Activated naive CD8-positive, alpha-beta T cell treated with anti-CD3 and anti-CD28 coated beads, Interleukin-2, amount 10 ng/mL, durations not matched to agents 7 days and 5 days (primary cell): ENCODE measurements around the gene CA14. TPM values are rescaled to one million over a fixed set of nuclear protein-coding genes. Genes with fewer than 3 reads are reported as not detected.
A peak's percentile ranks its signal among the peaks of the same experiment; 100 is the strongest.

Experiments used
- ATAC-seq: fragments of 150-1000 bp; cut with Tn5 transposase; one replicate; pipeline ENCODE4 v1.10.0; 2021; ENCODE audit warnings: low read depth, moderate library complexity
- POLR2A ChIA-PET: fragments of 350-600 bp; sonication (Branson Sonifier 250); formaldehyde crosslinking; loops from one replicate; lab custom pipeline; 2021; ENCODE audit warnings: antibody characterized with exemption; lab: Charles Lee
- DNase-seq: peaks from one replicate; pipeline ENCODE4 v3.0.0; 2021
- H3K27ac Mint-ChIP-seq: one replicate; pipeline ENCODE4 v1.8.0; 2022; ENCODE audit warnings: mild to moderate bottlenecking, mixed read lengths
- H3K27me3 Mint-ChIP-seq: one replicate; pipeline ENCODE4 v1.8.0; 2022; ENCODE audit warnings: mild to moderate bottlenecking, moderate library complexity, mixed read lengths
- H3K36me3 Mint-ChIP-seq: one replicate; pipeline ENCODE4 v1.8.0; 2021; ENCODE audit warnings: mild to moderate bottlenecking, mixed read lengths
- H3K4me1 Mint-ChIP-seq: one replicate; pipeline ENCODE4 v1.8.0; 2021; ENCODE audit warnings: mixed read lengths
- H3K4me3 Mint-ChIP-seq: one replicate; pipeline ENCODE4 v1.8.0; 2022; ENCODE audit warnings: mild to moderate bottlenecking, moderate library complexity, mixed read lengths
- H3K9me3 Mint-ChIP-seq: one replicate; pipeline ENCODE4 v1.8.0; 2021; ENCODE audit warnings: mixed read lengths
- total RNA-seq, 2 experiments: library from RNA; stranded (reverse); gene quantifications; one replicate each; pipeline ENCODE4 v1.2.3, GENCODE V29; 2021

Gene CA14
- total RNA-seq, 2 experiments from 2014 or later, result not detected

DNA sequence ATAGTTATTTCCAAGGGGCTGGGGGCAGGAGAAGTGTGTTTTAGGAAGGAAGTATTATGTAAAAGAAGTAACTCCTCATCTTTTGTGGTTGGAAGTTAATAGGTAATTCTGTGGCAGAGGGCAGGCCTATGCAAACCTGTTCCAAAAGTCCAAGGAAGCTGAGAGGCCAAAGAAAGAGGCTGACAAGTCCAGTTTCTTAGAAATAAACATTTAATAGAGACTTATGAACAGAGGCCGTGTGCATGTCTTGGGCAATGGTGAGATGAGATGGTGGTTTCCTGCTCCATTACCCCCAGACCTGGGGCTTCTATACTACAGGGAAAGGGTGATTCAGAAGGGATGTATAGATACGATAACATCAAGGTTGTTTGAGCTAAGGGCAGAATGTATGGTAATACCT is 7.6 kb upstream of the CA14 start:
- POLR2A ChIA-PET, result no interaction called here
- Mint-ChIP-seq H3K36me3 (no peaks in the 10 kb centered on the region), H3K4me3 (no peak overlapping the region), H3K27me3 (peaks cover 23% of the 10 kb centered on the region), H3K9me3 (no peaks in the 10 kb centered on the region), H3K4me1 (no peaks in the 10 kb centered on the region), H3K27ac (no peak overlapping the region)
- DNase-seq (no peak), ATAC-seq (no peak)

DNA sequence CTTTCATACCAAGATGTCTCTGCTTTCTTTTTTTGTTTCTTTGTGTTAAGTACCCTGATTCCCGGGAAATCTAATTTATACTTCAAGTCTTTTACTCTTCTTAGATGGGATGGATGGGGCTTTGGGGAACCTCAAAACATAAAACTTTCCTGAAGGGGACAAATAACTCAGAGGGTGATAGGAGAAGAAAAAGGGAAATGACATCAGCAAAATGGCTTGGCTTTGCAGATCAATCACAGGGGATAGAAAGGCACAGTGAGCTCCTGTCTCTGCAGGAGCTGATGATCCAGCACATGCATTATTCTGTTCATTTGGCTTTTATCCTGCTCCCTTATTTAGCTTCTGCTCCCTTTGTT is 1.4 kb upstream of the CA14 start:
- Mint-ChIP-seq H3K27me3 (peaks cover 52% of the 10 kb centered on the region), H3K4me1 (peaks cover 15% of the 10 kb centered on the region), H3K9me3 (no peaks in the 10 kb centered on the region), H3K27ac (no peak overlapping the region), H3K4me3 (peak overlapping the region; percentile 71), H3K36me3 (no peaks in the 10 kb centered on the region)
- DNase-seq (no peak), ATAC-seq (no peak)
- POLR2A ChIA-PET, result interaction anchor here (1.0 to 2.1 kb wide), 5 partner anchors 13 to 259 kb away, joined by 3 to 7 read pairs (median 4); partner anchors contain the start of genes APH1A, FALEC and RPRD2

DNA sequence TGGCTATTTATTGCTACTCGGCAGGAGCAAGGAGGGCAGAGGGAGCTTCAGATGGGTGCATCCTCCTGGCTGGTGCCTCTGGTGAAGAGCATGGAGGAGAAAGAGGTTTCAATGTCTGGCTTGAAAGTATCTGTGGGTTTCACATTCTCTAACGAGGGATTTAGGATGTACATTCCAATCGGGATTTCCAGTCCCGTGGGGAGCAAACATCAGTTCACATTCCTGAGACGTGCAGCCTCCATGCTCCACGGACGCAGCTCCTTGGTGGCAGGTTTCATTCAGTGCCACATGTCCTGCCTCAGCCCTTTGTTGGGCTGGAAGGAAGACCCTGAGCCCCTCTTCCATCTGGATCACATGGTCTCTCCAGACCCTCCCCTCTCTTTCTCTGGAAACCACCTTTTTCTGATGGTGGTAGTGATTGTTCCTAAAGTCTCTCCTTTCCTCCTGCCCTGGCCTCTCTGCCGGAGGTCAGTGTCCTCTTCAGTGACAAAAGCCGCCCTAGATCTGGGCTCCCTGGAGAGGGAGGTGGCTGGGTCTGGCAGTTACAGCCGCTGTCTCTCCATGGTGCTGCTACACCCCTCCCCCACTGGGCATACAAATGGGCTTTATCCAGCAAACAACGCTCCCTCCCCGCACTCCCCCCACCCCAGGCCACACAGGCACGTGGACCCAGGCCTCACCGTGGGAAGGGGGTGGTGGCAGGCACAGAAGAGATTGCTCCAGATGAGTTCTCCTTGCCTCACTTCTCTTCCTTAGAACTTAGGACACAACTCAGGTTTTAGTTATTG is 826 bp upstream of the CA14 start:
- H3K4me3 Mint-ChIP-seq, result no peak overlapping the region

DNA sequence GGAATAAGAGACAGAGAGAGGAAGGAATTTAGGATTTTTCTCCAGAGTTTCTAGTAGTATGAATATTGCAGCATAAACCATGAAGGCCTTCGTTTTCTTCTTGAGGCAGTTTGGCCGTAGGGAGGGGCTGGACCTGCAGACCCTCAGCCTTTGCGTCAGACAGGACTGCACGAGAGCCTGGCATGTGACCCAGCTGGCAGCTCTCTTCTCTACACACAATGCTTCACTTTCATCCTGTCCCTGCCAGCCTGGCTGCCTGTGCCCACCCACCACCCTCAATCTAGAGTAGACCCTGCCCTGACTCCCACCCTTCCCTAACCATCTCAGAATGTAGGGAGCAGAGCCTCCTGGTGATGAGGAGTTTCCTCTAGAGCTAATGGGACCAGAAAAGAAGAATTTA is 1.6 kb downstream of the CA14 start:
- no peak for ATAC-seq

More for the DNA sequence above, 826 bp upstream of the CA14 start:
- no peaks in the 10 kb centered on the region for H3K9me3 Mint-ChIP-seq
- H3K4me1 Mint-ChIP-seq, result peaks cover 15% of the 10 kb centered on the region
- DNase-seq (no peak), ATAC-seq (no peak)
- no peak overlapping the region for H3K27ac Mint-ChIP-seq
- POLR2A ChIA-PET, result interaction anchor here (1.0 to 2.1 kb wide), 5 partner anchors 12 to 258 kb away, joined by 3 to 7 read pairs (median 4); partner anchors contain the start of genes APH1A, FALEC and RPRD2
- H3K36me3 Mint-ChIP-seq, result no peaks in the 10 kb centered on the region
- peaks cover 51% of the 10 kb centered on the region for H3K27me3 Mint-ChIP-seq

DNA sequence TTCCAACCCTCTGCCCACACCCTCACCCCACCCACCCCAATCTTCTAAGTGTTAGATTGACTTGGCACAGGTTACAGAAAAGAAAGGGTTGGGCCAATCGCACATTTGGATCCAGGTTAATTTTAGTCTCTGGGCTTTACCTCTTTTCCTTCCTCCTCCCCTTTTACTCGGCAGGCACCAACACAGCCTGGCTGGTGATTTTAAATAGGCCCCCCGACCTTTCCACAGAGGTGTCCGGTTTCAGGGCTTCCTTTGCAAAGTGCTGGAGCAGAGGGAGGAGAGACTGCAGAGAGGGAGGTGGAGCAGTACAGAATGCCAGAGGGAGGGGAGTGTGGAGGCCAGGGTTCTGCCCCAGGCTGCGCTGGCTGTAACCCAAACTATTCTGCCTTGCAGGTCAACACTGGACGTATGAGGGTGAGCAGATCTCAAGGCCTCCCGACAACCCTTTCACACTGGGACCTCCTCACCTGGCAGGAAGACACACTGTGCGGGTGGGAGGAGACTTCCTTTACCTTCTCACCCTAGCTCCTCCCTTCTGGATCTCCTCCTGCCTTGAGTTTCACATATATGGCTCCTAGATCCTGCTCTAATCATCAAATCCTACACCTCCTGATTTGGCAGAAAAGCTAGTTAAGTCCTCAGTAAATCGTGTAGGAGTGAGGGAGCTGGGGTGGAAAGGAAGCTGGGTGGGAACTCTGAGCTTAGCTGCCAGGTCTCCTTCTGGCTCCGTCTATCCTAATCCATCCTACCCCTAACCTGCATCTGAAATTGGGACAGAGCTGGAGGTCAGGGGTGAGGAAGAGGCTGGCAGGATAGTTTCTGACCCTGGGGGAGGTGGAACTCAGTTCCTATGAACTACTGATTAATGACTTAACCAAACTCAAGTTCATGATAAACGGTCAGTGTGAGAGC is 2.4 kb downstream of the CA14 start:
- POLR2A ChIA-PET, result interaction anchor here (0.6 to 0.9 kb wide), 2 partner anchors 26 to 254 kb away, joined by 3 read pairs; no protein-coding TSS in a partner anchor
- no peak overlapping the region for H3K27ac Mint-ChIP-seq
- peaks cover 21% of the 10 kb centered on the region for H3K4me1 Mint-ChIP-seq
- no peak for DNase-seq
- H3K27me3 Mint-ChIP-seq, result peaks cover 46% of the 10 kb centered on the region
- H3K4me3 Mint-ChIP-seq, result no peak overlapping the region
- no peaks in the 10 kb centered on the region for H3K36me3 Mint-ChIP-seq
- ATAC-seq, result no peak
- H3K9me3 Mint-ChIP-seq, result no peaks in the 10 kb centered on the region

More for the DNA sequence above, 1.6 kb downstream of the CA14 start:
- DNase-seq, result no peak
- POLR2A ChIA-PET, result no interaction called here
- Mint-ChIP-seq H3K4me3 (no peak overlapping the region), H3K36me3 (no peaks in the 10 kb centered on the region), H3K27me3 (peaks cover 46% of the 10 kb centered on the region), H3K9me3 (no peaks in the 10 kb centered on the region), H3K27ac (no peak overlapping the region), H3K4me1 (peaks cover 21% of the 10 kb centered on the region)

DNA sequence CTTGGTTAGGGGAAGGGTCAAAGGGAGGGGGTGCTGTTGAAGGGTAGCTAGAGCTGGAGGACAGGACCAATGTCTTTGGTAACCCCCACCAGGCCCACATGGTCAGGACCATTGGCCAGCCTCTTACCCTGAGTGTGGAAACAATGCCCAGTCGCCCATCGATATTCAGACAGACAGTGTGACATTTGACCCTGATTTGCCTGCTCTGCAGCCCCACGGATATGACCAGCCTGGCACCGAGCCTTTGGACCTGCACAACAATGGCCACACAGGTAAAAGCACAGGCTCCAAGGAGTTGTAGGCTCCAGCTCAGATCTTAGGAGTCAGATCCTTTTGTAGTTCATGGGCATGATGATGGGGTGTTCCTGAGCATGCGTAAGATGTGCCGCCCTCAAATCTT is 3.8 kb downstream of the CA14 start:
- Mint-ChIP-seq H3K27ac (no peak overlapping the region), H3K4me1 (peaks cover 18% of the 10 kb centered on the region), H3K36me3 (peaks cover 8% of the 10 kb centered on the region), H3K4me3 (no peak overlapping the region), H3K9me3 (no peaks in the 10 kb centered on the region), H3K27me3 (peaks cover 40% of the 10 kb centered on the region)
- ATAC-seq (no peak), DNase-seq (no peak)
- POLR2A ChIA-PET, result interaction anchor here (0.6 to 0.9 kb wide), 2 partner anchors 26 to 185 kb away, joined by 3 to 5 read pairs; partner anchors contain the start of gene ANP32E

DNA sequence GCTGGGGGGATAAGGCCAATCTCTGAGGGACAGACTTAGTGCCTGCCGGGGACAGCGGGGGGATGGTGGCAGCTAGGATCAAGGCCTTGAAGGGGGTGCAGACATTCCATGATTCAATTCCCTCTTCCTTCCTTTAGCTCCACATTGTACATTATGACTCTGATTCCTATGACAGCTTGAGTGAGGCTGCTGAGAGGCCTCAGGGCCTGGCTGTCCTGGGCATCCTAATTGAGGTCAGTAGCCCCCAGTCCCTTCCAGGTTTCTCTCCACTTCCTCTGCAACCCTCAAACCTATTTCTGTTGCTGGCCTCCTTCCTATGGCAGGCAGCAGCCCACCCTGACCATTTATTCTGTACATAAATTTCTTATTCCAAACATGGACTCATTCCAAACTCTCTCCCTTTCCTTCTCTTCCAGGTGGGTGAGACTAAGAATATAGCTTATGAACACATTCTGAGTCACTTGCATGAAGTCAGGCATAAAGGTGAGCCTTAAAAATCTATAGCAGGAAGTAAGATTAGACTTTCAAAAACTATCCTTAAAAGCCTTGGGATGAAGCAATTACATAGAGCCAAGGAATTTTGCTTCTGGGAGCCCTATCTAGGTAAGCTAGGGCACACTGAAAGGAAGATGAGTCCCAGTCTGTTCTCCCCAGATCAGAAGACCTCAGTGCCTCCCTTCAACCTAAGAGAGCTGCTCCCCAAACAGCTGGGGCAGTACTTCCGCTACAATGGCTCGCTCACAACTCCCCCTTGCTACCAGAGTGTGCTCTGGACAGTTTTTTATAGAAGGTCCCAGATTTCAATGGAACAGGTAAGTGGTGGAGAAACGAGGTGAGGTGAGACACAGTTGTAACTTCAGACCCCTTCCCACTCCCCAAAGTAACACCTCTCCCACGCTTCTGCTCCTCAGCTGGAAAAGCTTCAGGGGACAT is 5.1 kb downstream of the CA14 start:
- H3K27ac Mint-ChIP-seq, result no peak overlapping the region
- no peak for ATAC-seq

DNA sequence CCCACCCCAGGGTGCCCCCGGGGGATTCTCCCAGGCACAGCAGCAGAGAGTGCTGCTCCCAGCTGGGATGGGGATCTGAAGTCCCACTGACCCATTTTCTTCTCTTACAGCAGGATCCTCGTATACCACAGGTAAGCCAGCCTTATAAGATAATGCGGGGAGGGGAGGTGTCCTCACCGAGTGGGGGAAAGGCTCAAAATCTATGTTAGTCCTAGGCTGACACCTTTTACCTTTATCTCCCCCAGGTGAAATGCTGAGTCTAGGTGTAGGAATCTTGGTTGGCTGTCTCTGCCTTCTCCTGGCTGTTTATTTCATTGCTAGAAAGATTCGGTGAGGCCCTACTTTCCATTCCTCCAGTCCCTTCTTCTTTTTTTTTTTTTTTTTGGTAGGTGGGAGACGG is 6.0 kb downstream of the CA14 start:
- H3K27ac Mint-ChIP-seq, result no peak overlapping the region
- POLR2A ChIA-PET, result interaction anchor here (0.7 to 1.4 kb wide), 3 partner anchors 10 to 935 kb away, joined by 3 to 5 read pairs (median 3); partner anchors contain the start of gene C1orf54

More for the DNA sequence above, 5.1 kb downstream of the CA14 start:
- Mint-ChIP-seq H3K9me3 (no peaks in the 10 kb centered on the region), H3K4me3 (no peak overlapping the region), H3K4me1 (peaks cover 19% of the 10 kb centered on the region), H3K36me3 (peaks cover 16% of the 10 kb centered on the region), H3K27me3 (peaks cover 27% of the 10 kb centered on the region)
- no peak for DNase-seq
- POLR2A ChIA-PET, result interaction anchor here (0.9 to 1.4 kb wide), 4 partner anchors 8 to 936 kb away, joined by 3 read pairs; partner anchors contain the start of genes C1orf54 and RPRD2

DNA sequence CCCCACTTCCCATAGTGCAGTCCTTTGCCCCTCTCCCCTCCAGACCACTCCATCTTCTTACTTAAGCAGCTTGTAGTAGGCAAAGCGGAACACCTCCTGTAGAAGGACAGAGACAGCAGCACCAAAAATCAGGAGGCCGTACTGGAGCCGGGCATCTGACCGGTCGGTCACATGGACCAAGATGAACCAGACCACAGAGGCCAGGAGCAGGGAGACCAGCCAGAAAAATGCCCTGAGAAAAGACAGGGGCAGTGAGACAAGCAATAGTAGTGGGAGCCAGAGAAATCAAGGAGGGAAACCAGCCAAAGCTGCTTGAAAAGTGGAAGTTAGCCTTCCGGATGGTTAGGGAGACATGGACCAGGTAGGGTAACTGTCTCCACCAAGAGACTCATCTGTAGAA is 10.3 kb downstream of the CA14 start:
- ATAC-seq (no peak), DNase-seq (no peak)
- H3K27ac Mint-ChIP-seq, result peak overlapping the region; percentile 99
- H3K27me3 Mint-ChIP-seq, result peaks cover 2% of the 10 kb centered on the region
- H3K4me3 Mint-ChIP-seq, result peak overlapping the region; percentile 95
- peaks cover 25% of the 10 kb centered on the region for H3K36me3 Mint-ChIP-seq
- no peaks in the 10 kb centered on the region for H3K9me3 Mint-ChIP-seq
- peaks cover 30% of the 10 kb centered on the region for H3K4me1 Mint-ChIP-seq
- POLR2A ChIA-PET, result no interaction called here

More for the DNA sequence above, 6.0 kb downstream of the CA14 start:
- ATAC-seq (no peak), DNase-seq (no peak)
- Mint-ChIP-seq H3K27me3 (peaks cover 18% of the 10 kb centered on the region), H3K9me3 (no peaks in the 10 kb centered on the region), H3K4me3 (no peak overlapping the region), H3K36me3 (peaks cover 21% of the 10 kb centered on the region), H3K4me1 (peaks cover 25% of the 10 kb centered on the region)

DNA sequence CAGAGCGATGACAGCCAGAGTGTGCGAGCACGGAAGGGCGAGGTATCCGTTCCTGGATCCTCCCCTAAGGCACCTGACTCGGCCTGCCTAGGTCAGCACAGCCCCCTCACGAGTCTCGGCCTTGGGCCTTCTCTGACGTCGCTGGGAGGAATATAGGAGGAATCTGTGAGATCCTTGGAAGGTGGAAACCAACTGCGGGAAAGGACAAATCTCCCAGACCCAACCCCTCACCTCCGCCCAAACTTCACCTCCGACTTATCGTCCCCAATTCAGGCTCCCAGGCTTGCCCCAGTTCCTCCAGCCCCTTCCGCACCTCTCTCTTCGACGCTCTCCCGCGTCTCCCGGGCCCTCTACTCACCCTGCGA is 10.7 kb downstream of the CA14 start:
- POLR2A ChIA-PET, result interaction anchor here (0.9 to 1.8 kb wide), 8 partner anchors 10 to 382 kb away, joined by 3 to 12 read pairs (median 4); partner anchors contain the start of gene RPRD2
- peak; percentile 51 for ATAC-seq
- H3K9me3 Mint-ChIP-seq, result no peaks in the 10 kb centered on the region
- peak overlapping the region; percentile 99 for H3K27ac Mint-ChIP-seq
- peaks cover 25% of the 10 kb centered on the region for H3K36me3 Mint-ChIP-seq
- peaks cover 2% of the 10 kb centered on the region for H3K27me3 Mint-ChIP-seq
- H3K4me1 Mint-ChIP-seq, result peaks cover 26% of the 10 kb centered on the region
- no peak for DNase-seq
- H3K4me3 Mint-ChIP-seq, result peak overlapping the region; percentile 95

DNA sequence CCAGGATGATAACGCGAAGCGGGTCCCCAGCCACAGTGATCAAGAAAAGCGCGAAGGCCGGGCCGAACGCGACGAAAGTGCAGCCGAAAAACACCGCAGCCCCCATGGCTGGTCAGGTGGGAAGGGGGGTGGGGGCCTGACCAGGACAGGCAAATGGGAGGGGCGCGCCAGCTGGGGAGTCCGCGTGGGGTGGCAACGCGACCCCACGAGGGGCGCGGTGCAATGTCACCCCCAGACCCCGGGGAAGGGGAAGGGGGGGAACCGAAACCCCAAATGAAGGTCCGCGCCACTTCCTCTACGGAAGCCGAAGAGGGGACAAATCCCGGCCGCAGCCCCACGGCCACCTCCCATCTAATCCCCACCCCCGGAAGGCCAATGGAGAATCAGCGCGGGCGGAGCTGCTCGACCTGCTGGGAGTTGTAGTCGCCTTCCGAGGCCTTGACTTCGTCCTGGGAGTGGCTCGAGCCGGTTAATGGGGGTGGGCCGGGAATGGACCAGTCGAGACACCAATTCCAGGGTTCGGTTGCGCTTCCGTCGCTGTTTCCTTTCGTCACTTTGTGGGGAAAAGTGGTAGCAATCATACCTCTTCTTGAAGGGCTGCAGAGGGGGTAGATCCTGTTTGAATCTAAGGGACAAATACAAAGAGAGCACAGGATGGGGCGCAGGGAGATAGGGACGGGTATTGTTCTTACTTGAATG is 11.3 kb downstream of the CA14 start, which contains the start of gene APH1A:
APH1A (minus strand) TSS at position 312 of the 699 bp plus-strand sequence; CDS start at position 106, 206 bp downstream.
- Mint-ChIP-seq H3K9me3 (no peaks in the 10 kb centered on the region), H3K36me3 (peaks cover 25% of the 10 kb centered on the region), H3K27ac (peak within 1 kb of the TSS; percentile 99), H3K27me3 (peaks cover 2% of the 10 kb centered on the region), H3K4me3 (peak within 1 kb of the TSS; percentile 95), H3K4me1 (peaks cover 26% of the 10 kb centered on the region)
- peak; percentile 90 for DNase-seq
- POLR2A ChIA-PET, result interaction anchor here (0.6 to 1.8 kb wide), 14 partner anchors 8 to 607 kb away, joined by 3 to 12 read pairs (median 4); partner anchors contain the start of genes ARNT, CA14, MCL1 and RPRD2
- ATAC-seq, result peak; percentile 97
